ENCODE results near the gene DUS1L.

Gene DUS1L

GRCh38 chr17:82028966-82029365, 36.6 kb downstream of the DUS1L start:
- Histone ChIP-seq H3K4me3 (ENCODE audit: low read length) (no peak overlapping the region), H3K9me3 (ENCODE audit: low read length) (no peaks in the 10 kb centered on the region), H3K27me3 (ENCODE audit: insufficient read depth, low read length) (no peaks in the 10 kb centered on the region), H2AFZ (ENCODE audit: low read depth, low read length) (no peak overlapping the region), H3K4me1 (ENCODE audit: insufficient read depth, low read length) (peaks cover 26% of the 10 kb centered on the region), H3K36me3 (ENCODE audit: insufficient read depth, low read length) (no peaks in the 10 kb centered on the region)

- Histone ChIP-seq H3K36me3 (ENCODE audit: insufficient read depth, low read length) (no peaks in the 10 kb centered on the region), H3K4me3 (ENCODE audit: low read length) (no peak overlapping the region), H3K27me3 (ENCODE audit: insufficient read depth, low read length) (no peaks in the 10 kb centered on the region), H3K4me1 (ENCODE audit: insufficient read depth, low read length) (peaks cover 31% of the 10 kb centered on the region), H2AFZ (ENCODE audit: low read depth, low read length) (no peak overlapping the region), H3K9me3 (ENCODE audit: low read length) (no peaks in the 10 kb centered on the region)
These were observed 37.4 kb downstream of the DUS1L start for GRCh38 chr17:82028246-82028645.

GRCh38 chr17:82025401-82026107, 40.0 kb downstream of the DUS1L start:
- Histone ChIP-seq H3K4me3 (ENCODE audit: low read length) (no peak overlapping the region), H2AFZ (ENCODE audit: low read depth, low read length) (no peak overlapping the region)

GRCh38 chr17:82024859-82025258, 40.7 kb downstream of the DUS1L start:
- Histone ChIP-seq H3K36me3 (ENCODE audit: insufficient read depth, low read length) (no peaks in the 10 kb centered on the region), H3K9me3 (ENCODE audit: low read length) (no peaks in the 10 kb centered on the region), H3K27me3 (ENCODE audit: insufficient read depth, low read length) (no peaks in the 10 kb centered on the region), H3K4me1 (ENCODE audit: insufficient read depth, low read length) (peaks cover 26% of the 10 kb centered on the region), H2AFZ (ENCODE audit: low read depth, low read length) (no peak overlapping the region), H3K4me3 (ENCODE audit: low read length) (no peak overlapping the region)

More at GRCh38 chr17:82025401-82026107, 40.0 kb downstream of the DUS1L start:
- Histone ChIP-seq H3K4me1 (ENCODE audit: insufficient read depth, low read length) (peaks cover 28% of the 10 kb centered on the region), H3K9me3 (ENCODE audit: low read length) (no peaks in the 10 kb centered on the region), H3K36me3 (ENCODE audit: insufficient read depth, low read length) (no peaks in the 10 kb centered on the region), H3K27me3 (ENCODE audit: insufficient read depth, low read length) (no peaks in the 10 kb centered on the region)

- H3K4me3 ChIP-seq (ENCODE audit: low read length), result peak overlapping the region; percentile 81
- peaks cover 25% of the 10 kb centered on the region for H3K4me1 ChIP-seq (ENCODE audit: insufficient read depth, low read length)
- H3K27me3 ChIP-seq (ENCODE audit: insufficient read depth, low read length), result no peaks in the 10 kb centered on the region
- H3K36me3 ChIP-seq (ENCODE audit: insufficient read depth, low read length), result no peaks in the 10 kb centered on the region
- H3K9me3 ChIP-seq (ENCODE audit: low read length), result no peaks in the 10 kb centered on the region
- peak overlapping the region; percentile 58 for H2AFZ ChIP-seq (ENCODE audit: low read depth, low read length)
These were observed 42.0 kb downstream of the DUS1L start for GRCh38 chr17:82023447-82024241.

- Histone ChIP-seq H3K36me3 (ENCODE audit: insufficient read depth, low read length) (peaks cover 4% of the 10 kb centered on the region), H2AFZ (ENCODE audit: low read depth, low read length) (peak within 1 kb of the TSS; percentile 58), H3K4me3 (ENCODE audit: low read length) (peak within 1 kb of the TSS; percentile 84), H3K9me3 (ENCODE audit: low read length) (no peaks in the 10 kb centered on the region), H3K4me1 (ENCODE audit: insufficient read depth, low read length) (peaks cover 25% of the 10 kb centered on the region), H3K27me3 (ENCODE audit: insufficient read depth, low read length) (no peaks in the 10 kb centered on the region)
These were observed 42.6 kb downstream of the DUS1L start, which contains the start of gene LRRC45 for GRCh38 chr17:82022981-82023446. Gene LRRC45 (plus strand): TSS chr17:82023305. CDS start chr17:82023644, 339 bp downstream.

GRCh38 chr17:82022310-82022980, 43.2 kb downstream of the DUS1L start, which contains the start of gene CENPX:
Gene CENPX (minus strand): TSS chr17:82022878. CDS start chr17:82022861, 17 bp downstream.
- Histone ChIP-seq H3K4me3 (ENCODE audit: low read length) (peak within 1 kb of the TSS; percentile 84), H3K4me1 (ENCODE audit: insufficient read depth, low read length) (peaks cover 25% of the 10 kb centered on the region), H2AFZ (ENCODE audit: low read depth, low read length) (peak within 1 kb of the TSS; percentile 58), H3K9me3 (ENCODE audit: low read length) (no peaks in the 10 kb centered on the region), H3K27me3 (ENCODE audit: insufficient read depth, low read length) (no peaks in the 10 kb centered on the region), H3K36me3 (ENCODE audit: insufficient read depth, low read length) (peaks cover 4% of the 10 kb centered on the region)

GRCh38 chr17:82021900-82022309, 43.7 kb downstream of the DUS1L start:
- Histone ChIP-seq H3K4me3 (ENCODE audit: low read length) (peak overlapping the region; percentile 84), H3K4me1 (ENCODE audit: insufficient read depth, low read length) (peaks cover 25% of the 10 kb centered on the region)

DNA sequence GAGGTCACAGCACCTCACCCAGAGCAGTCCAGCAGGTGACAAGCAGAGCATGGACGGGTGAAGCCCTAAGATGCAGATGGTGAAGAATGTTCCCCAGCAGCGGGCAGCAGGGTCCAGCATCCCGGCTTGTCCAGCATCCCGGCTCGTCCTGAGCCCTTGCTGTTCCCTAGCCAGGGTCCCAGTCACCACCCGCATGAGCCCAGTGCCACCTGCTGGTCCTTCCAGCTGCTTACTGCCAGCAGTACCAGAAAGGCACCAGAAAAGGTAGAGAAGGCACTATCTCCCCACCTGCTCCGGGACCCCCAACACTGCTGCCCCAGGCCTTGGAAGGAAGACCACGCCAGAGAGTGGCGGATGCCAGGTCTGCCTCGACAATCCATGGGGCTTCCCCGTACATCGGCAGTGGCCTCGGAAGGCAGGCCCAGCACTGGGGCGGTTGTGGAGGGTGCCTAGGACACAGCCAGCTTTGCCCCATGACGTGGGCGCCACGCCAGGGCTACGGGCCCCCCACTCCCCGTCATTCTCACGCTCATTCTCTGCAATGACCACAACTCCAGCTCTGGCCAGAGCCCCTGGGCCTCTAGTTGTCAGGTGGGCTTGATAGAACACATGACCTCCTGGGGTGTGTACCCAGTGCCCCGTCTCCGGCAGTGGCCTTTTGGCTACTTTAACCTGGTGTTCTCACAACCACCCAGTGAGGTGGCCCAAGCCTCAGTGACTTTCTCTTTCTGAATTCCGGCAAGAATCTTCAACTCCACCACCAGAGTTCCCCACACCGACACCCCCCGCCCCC, 44.3 kb downstream of the DUS1L start:
- no peaks in the 10 kb centered on the region for H3K9me3 ChIP-seq (ENCODE audit: low read length)
- H3K4me1 ChIP-seq (ENCODE audit: insufficient read depth, low read length), result peaks cover 25% of the 10 kb centered on the region
- peaks cover 4% of the 10 kb centered on the region for H3K36me3 ChIP-seq (ENCODE audit: insufficient read depth, low read length)
- no peak overlapping the region for H2AFZ ChIP-seq (ENCODE audit: low read depth, low read length)
- H3K4me3 ChIP-seq (ENCODE audit: low read length), result peak overlapping the region; percentile 84
- H3K27me3 ChIP-seq (ENCODE audit: insufficient read depth, low read length), result no peaks in the 10 kb centered on the region

More at GRCh38 chr17:82021900-82022309, 43.7 kb downstream of the DUS1L start:
- Histone ChIP-seq H3K27me3 (ENCODE audit: insufficient read depth, low read length) (no peaks in the 10 kb centered on the region), H2AFZ (ENCODE audit: low read depth, low read length) (peak overlapping the region; percentile 32), H3K9me3 (ENCODE audit: low read length) (no peaks in the 10 kb centered on the region), H3K36me3 (ENCODE audit: insufficient read depth, low read length) (peaks cover 4% of the 10 kb centered on the region)

- no peak overlapping the region for H2AFZ ChIP-seq (ENCODE audit: low read depth, low read length)
- H3K4me1 ChIP-seq (ENCODE audit: insufficient read depth, low read length), result peaks cover 25% of the 10 kb centered on the region
- no peaks in the 10 kb centered on the region for H3K9me3 ChIP-seq (ENCODE audit: low read length)
- peaks cover 4% of the 10 kb centered on the region for H3K36me3 ChIP-seq (ENCODE audit: insufficient read depth, low read length)
- no peaks in the 10 kb centered on the region for H3K27me3 ChIP-seq (ENCODE audit: insufficient read depth, low read length)
- H3K4me3 ChIP-seq (ENCODE audit: low read length), result no peak overlapping the region
These were observed 45.0 kb downstream of the DUS1L start for GRCh38 chr17:82020572-82021106.

- Histone ChIP-seq H2AFZ (ENCODE audit: low read depth, low read length) (no peak overlapping the region), H3K4me1 (ENCODE audit: insufficient read depth, low read length) (peaks cover 32% of the 10 kb centered on the region), H3K4me3 (ENCODE audit: low read length) (no peak overlapping the region), H3K36me3 (ENCODE audit: insufficient read depth, low read length) (peaks cover 4% of the 10 kb centered on the region), H3K9me3 (ENCODE audit: low read length) (no peaks in the 10 kb centered on the region), H3K27me3 (ENCODE audit: insufficient read depth, low read length) (no peaks in the 10 kb centered on the region)
These were observed 45.7 kb downstream of the DUS1L start for GRCh38 chr17:82019690-82020571.

All from neuron (in vitro differentiated cells).